HG03066 (cell line): ENCODE results near the gene OR5B2.
"Not testable (repeated sequence)": the region's sequence is repeated elsewhere in the genome, so short reads cannot be mapped to it uniquely, and the experiment has no call there.

Experiments
- ATAC-seq: cut with Tn5 transposase; IDR thresholded peaks from one replicate; pipeline ENCODE4 v1.9.1; 2021; ENCODE audit warnings: low read depth; ENCODE audit not compliant: unreplicated experiment

The OR5B2 gene

DNA sequence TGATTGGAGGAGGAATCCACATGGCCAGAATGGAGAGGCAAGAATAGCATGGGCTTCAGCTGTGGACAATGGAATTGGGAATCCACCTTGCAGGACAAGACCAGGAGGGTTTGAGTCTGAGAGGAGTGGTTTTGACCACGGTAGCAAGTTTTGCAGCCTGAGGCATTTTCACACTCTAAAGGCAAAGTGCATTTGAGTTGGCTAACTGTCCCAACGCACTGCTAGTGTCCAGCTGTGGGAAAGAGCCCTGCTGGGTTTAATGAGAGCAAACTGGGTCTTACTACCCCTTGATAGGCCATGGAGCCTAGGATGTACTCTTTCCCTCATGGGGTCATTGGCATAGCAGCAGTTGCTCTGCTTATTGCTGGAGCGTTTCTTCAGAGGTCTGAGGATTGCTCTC is at the start of gene OR5B2:
OR5B2 (minus strand) TSS at position 101 of the 400 bp plus-strand sequence. CDS start 4,860 bp downstream, outside the sequence.
- ATAC-seq = no peak

DNA sequence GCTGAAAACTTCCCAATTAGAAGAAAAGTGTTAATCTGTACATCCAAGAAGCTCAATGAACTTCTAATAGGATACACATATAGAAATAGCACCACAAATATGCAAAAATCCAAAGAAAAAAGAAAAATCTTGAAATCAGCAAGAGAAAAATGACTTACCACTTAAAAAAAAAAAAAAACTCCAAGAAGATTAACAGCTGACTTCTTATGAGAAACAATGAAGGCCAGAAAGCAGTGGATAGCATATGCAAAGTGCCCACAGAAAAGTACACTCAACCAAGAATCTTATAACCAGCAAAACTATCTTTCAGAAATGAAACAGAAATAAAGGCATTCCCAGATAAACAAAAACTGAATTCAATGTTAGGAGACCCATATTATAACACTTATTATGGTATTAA is 44.0 kb upstream of the OR5B2 start:
- ATAC-seq = no peak

DNA sequence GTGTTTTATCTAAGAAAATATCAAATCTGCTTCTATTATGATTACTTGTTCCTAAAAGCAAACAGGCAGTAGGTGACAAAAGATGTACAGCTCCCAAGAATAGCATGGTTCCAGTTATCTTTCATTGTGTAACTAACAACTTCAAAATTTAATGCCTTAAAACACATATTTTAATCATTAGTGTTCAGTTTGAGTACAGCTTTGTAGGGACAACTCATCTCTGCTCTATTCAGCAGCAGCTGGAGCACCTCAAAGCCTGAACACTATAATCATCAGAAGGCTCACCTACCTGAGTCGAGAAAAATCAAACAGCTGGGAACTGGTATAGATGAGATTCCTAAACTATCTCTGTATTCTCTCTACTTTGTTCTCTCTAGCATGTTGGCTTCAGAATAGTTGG is 38.4 kb upstream of the OR5B2 start:
- ATAC-seq = no peak

DNA sequence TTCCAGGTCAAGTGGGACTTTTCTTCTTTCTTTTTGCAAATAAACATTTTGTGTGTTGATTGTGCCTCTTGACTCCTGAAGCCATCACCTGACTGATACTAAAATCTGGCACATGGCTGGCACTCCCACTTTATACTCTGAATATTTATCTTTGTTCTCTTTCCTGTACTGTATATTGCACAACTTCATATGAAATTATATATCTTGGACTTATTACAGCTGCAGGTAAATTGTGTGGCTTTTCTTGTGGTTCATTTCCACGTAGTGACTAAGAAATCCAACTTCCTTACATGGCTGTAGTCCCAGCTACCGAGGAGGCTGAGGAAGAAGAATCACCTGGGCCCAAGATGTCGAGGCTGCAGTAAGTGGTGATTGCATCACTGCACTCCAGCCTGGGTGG is 37.8 kb upstream of the OR5B2 start:
- ATAC-seq = no peak

DNA sequence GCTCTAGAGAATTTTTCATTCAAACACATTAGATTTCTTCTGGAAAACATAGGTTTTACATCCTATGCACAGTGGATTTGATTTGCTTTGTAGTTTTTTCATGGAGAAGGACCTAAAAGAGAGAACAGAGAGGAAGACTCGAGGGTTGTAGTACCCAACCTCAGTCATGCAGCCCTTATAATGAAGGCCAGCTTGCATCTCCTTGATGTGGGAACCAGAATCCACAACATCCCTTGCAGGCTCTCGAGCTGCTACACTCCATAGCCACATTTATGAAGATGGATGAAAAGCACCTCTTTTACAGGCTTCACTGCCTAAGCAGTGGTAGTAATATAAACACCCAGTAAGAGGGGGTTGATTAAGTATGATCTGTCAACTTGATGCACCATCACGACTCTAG is 23.7 kb upstream of the OR5B2 start:
- ATAC-seq = no peak

DNA sequence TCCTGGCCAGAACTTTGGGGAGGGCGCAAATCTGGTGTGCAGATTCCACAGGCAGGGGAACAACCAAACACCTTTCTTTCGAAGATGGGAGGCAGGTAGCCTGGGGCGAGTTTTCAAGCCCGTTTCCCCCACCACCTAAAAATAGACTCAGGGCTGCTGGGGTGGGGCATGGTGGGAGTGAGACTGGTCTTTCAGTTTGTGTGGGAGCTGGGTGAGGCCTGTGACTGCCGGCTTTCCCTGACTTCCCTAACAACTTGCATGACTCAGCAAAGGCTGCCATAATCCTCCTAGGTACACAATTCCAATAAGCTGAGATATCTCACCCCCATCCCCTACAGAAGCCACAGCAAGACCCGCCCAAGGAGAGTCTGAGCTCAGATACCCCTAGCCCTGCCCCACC is 18.4 kb upstream of the OR5B2 start:
- ATAC-seq = no peak

DNA sequence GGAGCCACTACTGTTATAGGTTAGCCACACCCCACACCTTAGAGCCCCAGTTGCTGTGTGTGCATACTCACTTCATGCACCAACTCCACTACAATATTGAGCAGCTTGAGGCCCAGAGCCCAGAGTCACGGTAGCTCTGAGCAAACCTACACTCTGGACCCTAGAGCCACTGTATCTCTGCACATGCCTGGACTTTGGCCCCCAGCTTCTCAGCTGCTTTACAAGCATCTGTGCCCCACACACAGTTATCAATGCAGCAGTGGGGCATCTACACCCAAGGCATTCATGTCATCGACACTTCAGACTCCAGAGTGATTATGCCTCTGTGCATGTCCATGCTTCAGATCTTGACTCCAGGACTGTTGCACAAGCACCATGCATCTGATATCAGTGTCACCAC is 16.4 kb upstream of the OR5B2 start:
- no peak for ATAC-seq

DNA sequence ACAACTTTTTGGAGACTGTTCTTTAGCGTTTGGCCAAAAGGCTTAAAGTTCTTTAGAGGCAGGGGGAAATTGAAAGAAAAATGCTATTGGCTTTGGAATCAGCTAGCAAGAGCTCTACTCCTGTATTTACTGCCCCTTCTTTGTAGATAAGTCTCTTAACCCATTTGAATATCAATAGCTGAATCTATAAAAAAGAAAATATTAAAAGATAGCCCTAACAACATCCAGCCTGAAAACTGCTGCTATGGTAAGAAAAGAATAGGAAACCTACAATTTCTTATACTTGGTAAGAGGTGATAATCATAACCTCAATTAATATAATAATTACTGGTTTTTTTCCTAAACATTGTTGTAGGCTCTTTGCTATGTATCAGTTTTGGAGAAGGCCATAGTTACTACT is 14.2 kb upstream of the OR5B2 start, which contains the start of gene OR5B12:
OR5B12 (minus strand) TSS at position 101 of the 400 bp plus-strand sequence. CDS start 2,085 bp downstream, outside the sequence.
- no peak for ATAC-seq

DNA sequence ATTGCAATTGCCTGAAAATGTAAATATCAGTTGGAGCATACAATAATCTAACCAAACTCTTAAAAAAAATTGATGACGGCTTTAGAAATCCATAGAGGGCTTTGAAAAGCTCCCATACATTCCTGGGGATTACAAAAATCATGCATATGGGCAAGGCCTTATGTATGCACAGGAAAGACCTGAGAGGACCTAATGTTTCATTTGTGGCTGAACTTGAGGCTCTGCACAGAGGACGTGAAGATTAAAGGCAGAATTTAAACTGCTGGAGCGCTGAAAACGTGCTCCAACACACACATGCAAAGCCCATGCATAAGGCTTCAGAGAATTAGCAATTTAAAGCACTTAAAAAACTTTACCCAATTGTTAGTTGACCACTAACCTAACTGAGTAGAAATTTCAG is 10.6 kb upstream of the OR5B2 start:
- no peak for ATAC-seq

DNA sequence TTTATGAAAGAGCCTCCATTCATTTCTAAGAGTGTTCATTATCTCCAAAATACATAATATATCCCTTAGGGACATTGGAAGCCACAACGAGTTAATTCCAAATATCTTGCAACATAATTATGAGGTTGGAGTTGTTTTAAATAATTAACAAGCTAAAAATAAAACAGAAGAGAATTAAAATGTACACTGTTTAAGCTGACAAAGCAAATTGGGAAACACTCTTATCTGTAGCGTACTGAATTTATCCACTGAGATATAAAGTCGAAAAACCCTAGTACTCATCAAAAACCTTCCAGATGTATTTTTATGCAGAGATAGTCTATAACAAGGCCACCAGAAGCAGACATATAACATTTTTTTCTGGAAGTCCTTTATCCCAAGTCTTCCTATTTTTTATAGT is 6.3 kb upstream of the OR5B2 start:
- no peak for ATAC-seq

DNA sequence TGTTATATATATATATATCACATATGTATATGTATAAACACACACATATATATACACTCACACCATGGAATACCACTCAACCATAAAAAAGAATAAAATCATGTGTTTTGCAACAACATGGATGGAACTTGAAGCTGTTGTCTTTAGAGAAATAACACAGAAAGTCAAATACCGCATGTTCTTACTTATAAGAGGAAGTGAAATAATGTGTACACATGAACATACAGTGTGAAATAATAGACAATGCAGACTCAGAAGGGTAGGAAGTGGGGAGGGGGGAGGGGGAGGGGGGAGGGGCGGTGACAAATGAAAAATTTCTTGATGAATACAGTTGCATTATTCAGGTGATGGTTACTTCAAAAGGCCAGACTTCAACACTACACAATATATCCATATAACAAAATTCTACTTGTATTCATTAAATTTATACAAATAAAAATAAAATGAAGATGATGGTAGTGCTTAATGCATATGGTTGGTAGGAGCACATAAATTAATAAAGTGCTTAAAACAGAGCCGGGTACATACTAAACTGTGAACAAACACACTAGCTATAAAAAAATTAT is 5.8 kb upstream of the OR5B2 start:
- ATAC-seq = no peak

DNA sequence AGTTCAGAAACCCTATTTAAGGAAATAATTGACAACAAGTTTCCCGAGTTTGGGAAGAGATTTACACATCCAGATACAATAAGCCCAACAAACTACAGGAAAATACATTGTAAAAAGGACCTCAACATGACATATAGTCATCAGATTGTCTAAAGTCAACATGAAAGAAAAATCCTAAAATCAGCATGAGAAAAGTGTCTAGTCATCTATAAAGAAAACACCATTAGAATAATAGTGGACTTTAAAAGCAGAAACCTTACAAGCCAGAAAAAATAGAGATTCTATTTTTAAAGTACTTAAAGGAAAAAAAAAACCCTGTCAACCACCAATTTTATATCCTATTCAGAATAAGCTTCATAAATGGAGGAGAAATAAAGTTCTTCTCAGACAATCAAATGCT is 1.4 kb upstream of the OR5B2 start:
- no peak for ATAC-seq

DNA sequence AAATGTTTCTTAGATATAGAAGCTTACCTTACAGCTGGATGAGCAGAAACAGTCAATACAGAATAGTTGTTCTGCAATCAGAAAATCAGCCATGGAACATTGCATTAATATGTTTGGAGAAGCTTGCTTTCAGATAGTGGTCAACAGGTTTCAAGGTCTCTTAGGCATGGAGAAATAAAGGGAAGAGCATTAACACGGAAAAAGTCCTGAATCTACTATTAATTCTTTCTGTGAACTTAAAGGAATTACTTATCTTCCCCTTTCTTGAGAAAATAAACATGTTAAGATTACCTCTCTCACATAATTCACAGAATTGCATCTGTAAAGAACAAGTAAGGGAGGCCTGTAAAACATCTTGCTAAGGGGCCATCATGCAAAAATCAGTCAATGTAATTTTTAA is 21.1 kb downstream of the OR5B2 start, which contains the start of gene OR5B3:
OR5B3 (minus strand) TSS at position 101 of the 400 bp plus-strand sequence. CDS start 3,465 bp downstream, outside the sequence.
- no peak for ATAC-seq

DNA sequence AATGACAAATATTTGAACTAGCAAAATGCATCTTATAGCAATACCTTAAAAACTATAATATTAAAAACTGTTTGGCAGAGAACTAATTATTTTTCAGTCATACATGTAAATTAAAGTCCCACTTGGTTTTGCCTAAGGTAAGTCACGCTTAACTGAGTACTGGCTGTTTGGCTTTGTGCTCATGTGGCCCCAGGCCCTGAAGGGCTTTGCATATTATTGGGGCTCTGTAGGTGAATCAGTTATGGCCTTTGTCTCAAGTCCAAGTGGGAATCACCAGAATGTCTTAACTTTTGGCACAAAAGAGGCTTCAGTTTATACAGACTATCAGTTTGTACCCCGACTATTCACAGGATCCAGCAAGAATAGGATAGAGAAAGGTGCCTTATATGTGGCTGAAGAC is 28.3 kb downstream of the OR5B2 start:
- not testable (repeated sequence) for ATAC-seq

DNA sequence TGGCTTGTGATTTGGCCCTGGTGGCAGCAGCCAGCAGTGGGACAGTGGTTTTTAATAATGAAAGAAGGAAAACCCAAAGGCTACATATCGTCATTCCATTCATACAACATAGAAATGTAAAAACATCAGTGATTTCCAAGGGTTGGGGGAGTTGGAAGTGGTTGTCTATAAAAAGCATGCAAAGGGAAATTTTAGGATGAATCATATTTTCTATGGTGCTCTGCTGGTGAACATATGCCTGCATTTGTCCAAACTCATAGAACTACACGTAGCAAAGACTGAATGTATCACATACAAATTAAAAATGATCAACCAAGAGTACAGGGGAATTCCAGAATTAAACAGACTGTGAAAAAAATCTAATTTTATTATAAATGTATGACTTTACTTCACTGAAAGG is 32.3 kb downstream of the OR5B2 start:
- ATAC-seq = no peak

DNA sequence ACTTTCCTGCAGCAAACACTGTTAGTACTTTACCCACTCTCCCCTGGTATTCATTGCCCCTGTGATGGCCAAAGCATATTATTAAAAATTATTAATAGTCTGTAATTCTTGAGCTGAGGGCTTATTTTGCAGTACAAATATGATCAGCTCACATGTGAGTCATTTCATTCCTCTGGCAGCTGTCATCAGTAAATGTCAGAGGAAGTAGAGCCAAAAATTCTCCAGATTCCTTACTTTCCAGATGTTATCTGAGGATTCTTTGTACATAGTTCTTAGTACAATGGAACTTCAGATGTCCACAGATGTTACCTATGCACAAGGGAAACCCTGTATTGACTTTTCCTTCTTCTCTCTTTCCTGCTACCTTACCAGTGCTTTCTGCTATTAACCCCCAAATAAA is 33.7 kb downstream of the OR5B2 start:
- ATAC-seq = no peak

DNA sequence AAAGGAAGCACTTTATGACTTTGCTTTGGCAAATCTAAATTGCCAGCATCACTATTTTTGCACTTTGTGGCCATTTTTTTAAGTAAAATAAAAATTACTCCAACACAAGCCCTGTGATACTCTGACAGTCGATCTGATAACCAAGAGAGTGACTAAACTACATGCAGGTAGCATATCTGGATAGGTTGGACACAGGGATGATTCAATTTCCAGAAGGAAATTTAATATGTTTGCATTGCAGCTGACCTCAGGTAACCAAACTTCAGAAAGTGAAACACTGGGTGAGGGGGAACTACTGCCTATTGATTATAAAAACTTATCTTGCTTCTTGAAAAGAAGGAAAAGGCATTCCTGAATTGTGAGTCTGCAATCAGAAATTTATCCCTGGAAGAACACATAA is 35.2 kb downstream of the OR5B2 start:
- no peak for ATAC-seq

DNA sequence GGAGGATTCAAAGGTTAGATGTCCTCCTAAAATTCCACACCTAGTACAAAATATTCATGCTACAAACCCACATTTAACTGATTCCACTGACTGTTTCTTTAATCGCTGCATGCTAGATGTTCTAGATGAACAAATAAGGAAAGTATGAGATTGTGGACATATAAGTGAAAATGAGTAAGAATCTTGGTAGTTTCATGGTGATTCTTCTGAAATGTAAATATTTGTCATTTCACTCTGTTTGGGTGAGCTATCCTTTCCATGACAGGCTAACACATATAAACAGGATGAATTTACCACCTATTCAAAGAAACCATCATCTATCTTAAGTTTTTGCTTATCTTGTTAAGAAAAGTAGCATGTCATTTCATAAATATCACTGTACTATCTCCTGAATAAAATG is 36.0 kb downstream of the OR5B2 start:
- no peak for ATAC-seq

DNA sequence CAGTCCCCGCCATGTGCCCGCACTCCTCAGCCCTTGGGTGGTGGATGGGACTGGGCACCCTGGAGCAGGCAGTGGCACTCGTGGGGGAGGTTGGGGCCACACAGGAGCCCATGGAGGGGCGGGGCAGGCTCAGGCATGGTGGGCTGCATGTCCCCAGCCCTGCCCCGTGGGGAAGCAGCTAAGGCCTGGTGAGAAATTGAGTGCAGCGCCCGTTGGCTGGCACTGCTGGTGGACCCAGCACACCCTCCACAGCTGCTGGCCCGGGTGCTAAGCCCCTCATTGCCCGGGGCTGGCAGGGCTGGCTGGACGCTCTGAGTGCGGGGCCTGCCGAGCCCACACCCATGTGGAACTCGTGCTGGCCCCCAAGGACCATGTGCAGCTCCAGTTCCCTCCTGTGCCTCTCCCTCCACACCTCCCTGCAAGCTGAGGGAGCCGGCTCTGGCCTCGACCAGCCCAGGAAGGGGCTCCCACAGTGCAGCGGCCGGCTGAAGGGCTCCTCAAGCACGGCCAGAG is 37.3 kb downstream of the OR5B2 start:
- ATAC-seq = no peak
